GM18873 (cell line): ENCODE results near the gene MINK1.
"Not testable (repeated sequence)": the region's sequence is repeated elsewhere in the genome, so short reads cannot be mapped to it uniquely, and the experiment has no call there.

Source experiments
- ATAC-seq: cut with Tn5 transposase; IDR thresholded peaks from one replicate; pipeline ENCODE4 v1.9.1; 2021; ENCODE audit warnings: mild to moderate bottlenecking, moderate library complexity, moderate number of reproducible peaks; ENCODE audit not compliant: unreplicated experiment, low FRiP score

Gene MINK1

GRCh38 chr17:4810696-4811290, 22.3 kb upstream of the MINK1 start:
- ATAC-seq: no peak

GRCh38 chr17:4811471-4811870, 21.7 kb upstream of the MINK1 start:
- ATAC-seq: no peak

- ATAC-seq: no peak
Observed at GRCh38 chr17:4812690-4813089, 20.4 kb upstream of the MINK1 start.

GRCh38 chr17:4815043-4815675, 18.0 kb upstream of the MINK1 start:
- ATAC-seq: no peak

GRCh38 chr17:4816826-4817225, 16.3 kb upstream of the MINK1 start:
- ATAC-seq: no peak

GRCh38 chr17:4818276-4818675, 14.9 kb upstream of the MINK1 start:
- ATAC-seq: no peak

- ATAC-seq: no peak
Observed at GRCh38 chr17:4822835-4823234, 10.3 kb upstream of the MINK1 start.

GRCh38 chr17:4823373-4824089, 9.6 kb upstream of the MINK1 start:
- ATAC-seq: no peak

- no peak for ATAC-seq
Observed at GRCh38 chr17:4827399-4827798, 5.7 kb upstream of the MINK1 start.

GRCh38 chr17:4832829-4833177, 337 bp upstream of the MINK1 start:
- not testable (repeated sequence) for ATAC-seq

- no peak for ATAC-seq
Observed at GRCh38 chr17:4833941-4834680, 971 bp downstream of the MINK1 start.

GRCh38 chr17:4834681-4835020, 1.5 kb downstream of the MINK1 start:
- no peak for ATAC-seq

- ATAC-seq: no peak
Observed at GRCh38 chr17:4836221-4836620, 3.1 kb downstream of the MINK1 start.

- ATAC-seq: no peak
Observed at GRCh38 chr17:4837471-4838308, 4.5 kb downstream of the MINK1 start.

- ATAC-seq: no peak
Observed at GRCh38 chr17:4838309-4838785, 5.2 kb downstream of the MINK1 start.

GRCh38 chr17:4839221-4839620, 6.1 kb downstream of the MINK1 start:
- ATAC-seq: no peak

- no peak for ATAC-seq
Observed at GRCh38 chr17:4839965-4840892, 7.1 kb downstream of the MINK1 start.

- ATAC-seq: no peak
Observed at GRCh38 chr17:4840893-4841242, 7.7 kb downstream of the MINK1 start.

GRCh38 chr17:4842376-4842775, 9.2 kb downstream of the MINK1 start:
- ATAC-seq: no peak
